ENCODE data around the gene TXNRD3.

TXNRD3 gene

GRCh38 chr3:126678693-126679317 is 23.9 kb upstream of the TXNRD3 start:
- no peaks in the 10 kb centered on the region for H4K20me1 ChIP-seq (ENCODE audit: insufficient read depth, low read length)
- H3K27me3 ChIP-seq (replicated peaks; ENCODE audit: insufficient read depth, low read length): no peaks in the 10 kb centered on the region
- H3K9me2 ChIP-seq (replicated peaks; ENCODE audit: insufficient read depth, low read length): no peaks in the 10 kb centered on the region
- peak overlapping the region; percentile 53 for H3K4me3 ChIP-seq (ENCODE audit: low read length)
- peak overlapping the region; percentile 3; the same call in 1 of the 2 replicates for H3K27ac ChIP-seq (ENCODE audit: low read length)
- H3K9ac ChIP-seq (ENCODE audit: low read length): peak overlapping the region; percentile 24; the same call in 1 of the 2 replicates
- H3K4me1 ChIP-seq (ENCODE audit: low read length): no peaks in the 10 kb centered on the region
- no peaks in the 10 kb centered on the region for H3K9me3 ChIP-seq (replicated peaks; ENCODE audit: insufficient read depth, low read length)
- no peak for TF ChIP-seq EZH2phosphoT487 (IDR thresholded peaks at IDR 0.05; ENCODE audit: low read length)
- TF ChIP-seq EZH2 (optimal IDR thresholded peaks at IDR 0.05; ENCODE audit: low read depth, low read length): no peak
- no peak for TF ChIP-seq CTCF (IDR thresholded peaks at IDR 0.05; ENCODE audit: low read length)
- peak overlapping the region; percentile 87 for H3K4me2 ChIP-seq (ENCODE audit: low read depth, low read length)
- H3K36me3 ChIP-seq (replicated peaks; ENCODE audit: insufficient read depth, low read length): no peaks in the 10 kb centered on the region
- peak; percentile 75 for DNase-seq
- peak overlapping the region; percentile 87 for H2AFZ ChIP-seq (ENCODE audit: low read length)
- no peaks in the 10 kb centered on the region for H3K79me2 ChIP-seq (ENCODE audit: low read length)
- H3F3A ChIP-seq (ENCODE audit: insufficient read depth, low read length): no peaks in the 10 kb centered on the region

- no peaks in the 10 kb centered on the region for H3K79me2 ChIP-seq (ENCODE audit: low read length)
- no peaks in the 10 kb centered on the region for H3K4me1 ChIP-seq (ENCODE audit: low read length)
- no peaks in the 10 kb centered on the region for H3K27me3 ChIP-seq (replicated peaks; ENCODE audit: insufficient read depth, low read length)
- no peaks in the 10 kb centered on the region for H3K9me2 ChIP-seq (replicated peaks; ENCODE audit: insufficient read depth, low read length)
- H3K9me3 ChIP-seq (replicated peaks; ENCODE audit: insufficient read depth, low read length): no peaks in the 10 kb centered on the region
- no peak overlapping the region for H3K4me3 ChIP-seq (ENCODE audit: low read length)
- no peaks in the 10 kb centered on the region for H3K36me3 ChIP-seq (replicated peaks; ENCODE audit: insufficient read depth, low read length)
- no peaks in the 10 kb centered on the region for H3F3A ChIP-seq (ENCODE audit: insufficient read depth, low read length)
- no peak overlapping the region for H3K4me2 ChIP-seq (ENCODE audit: low read depth, low read length)
- no peak overlapping the region for H3K27ac ChIP-seq (ENCODE audit: low read length)
- H3K9ac ChIP-seq (ENCODE audit: low read length): no peak overlapping the region
- no peaks in the 10 kb centered on the region for H4K20me1 ChIP-seq (ENCODE audit: insufficient read depth, low read length)
- no peak for DNase-seq
- 0 out of 2 replicates have a peak overlapping the region, but pooled peaks have one; percentile 87 for H2AFZ ChIP-seq (ENCODE audit: low read length)
- TF ChIP-seq EZH2 (optimal IDR thresholded peaks at IDR 0.05; ENCODE audit: low read depth, low read length): no peak
- TF ChIP-seq CTCF (IDR thresholded peaks at IDR 0.05; ENCODE audit: low read length): no peak
These were observed 23.1 kb upstream of the TXNRD3 start for GRCh38 chr3:126677862-126678503.

- Histone ChIP-seq H3K9me3 (replicated peaks; ENCODE audit: insufficient read depth, low read length) (no peaks in the 10 kb centered on the region), H3K27ac (ENCODE audit: low read length) (no peak overlapping the region), H3K27me3 (replicated peaks; ENCODE audit: insufficient read depth, low read length) (no peaks in the 10 kb centered on the region), H3K9ac (ENCODE audit: low read length) (no peak overlapping the region), H2AFZ (ENCODE audit: low read length) (no peak overlapping the region), H3K4me2 (ENCODE audit: low read depth, low read length) (no peak overlapping the region), H3K4me1 (ENCODE audit: low read length) (no peaks in the 10 kb centered on the region), H3K79me2 (ENCODE audit: low read length) (no peaks in the 10 kb centered on the region), H3F3A (ENCODE audit: insufficient read depth, low read length) (no peaks in the 10 kb centered on the region), H3K9me2 (replicated peaks; ENCODE audit: insufficient read depth, low read length) (no peaks in the 10 kb centered on the region), H4K20me1 (ENCODE audit: insufficient read depth, low read length) (no peaks in the 10 kb centered on the region), H3K36me3 (replicated peaks; ENCODE audit: insufficient read depth, low read length) (no peaks in the 10 kb centered on the region), H3K4me3 (ENCODE audit: low read length) (no peak overlapping the region)
- no peak for TF ChIP-seq EZH2phosphoT487 (IDR thresholded peaks at IDR 0.05; ENCODE audit: low read length)
- no peak for TF ChIP-seq CTCF (IDR thresholded peaks at IDR 0.05; ENCODE audit: low read length)
- TF ChIP-seq EZH2 (optimal IDR thresholded peaks at IDR 0.05; ENCODE audit: low read depth, low read length): no peak
- DNase-seq: no peak
These were observed 22.2 kb upstream of the TXNRD3 start for GRCh38 chr3:126676919-126677705.
